K562 (cell line): ENCODE data around the gene DNAJC15. TPM values are rescaled to one million over a fixed set of nuclear protein-coding genes. Genes with fewer than 3 reads are reported as not detected.

Experiments
- ATAC-seq: fragments of 200-7000 bp; cut with Tn5 transposase; 3 replicates; pipeline ENCODE4 v1.9.1; 2020; ENCODE audit warnings: moderate library complexity
- BruUV-seq: library from RNA; stranded (reverse); fragments of 400-500 nt; replicated peaks from 2 replicates; lab custom pipeline; 2021; lab: Mats Ljungman, UMichigan
- CTCF ChIA-PET: fragments of 300-600 bp; formaldehyde crosslinking; extraction: SDS; loops from one replicate; lab custom pipeline; 2021; ENCODE audit warnings: low intra/inter-chr PET ratio; lab: Yijun Ruan, JAX
- POLR2A ChIA-PET: fragments of 300-600, 350-650 bp; sonication (Branson Sonifier 250); formaldehyde crosslinking; extraction: SDS; loops from one replicate; lab custom pipeline; 2021; ENCODE audit warnings: antibody characterized with exemption, inconsistent platforms; lab: Yijun Ruan, JAX
- DNase-seq, 4 experiments: peaks; one replicate each; pipeline versions ENCODE4 v3.0.0 to v3.0.0-alpha.2; 2011 to 2018; ENCODE audit warnings: low spot score in 3 of 4, mixed read lengths in 3 of 4; ENCODE audit errors: extremely low read depth in 1 of 4
- FAIRE-seq: peaks from 2 replicates; lab custom pipeline; 2011; peaks lifted over from hg19 to GRCh38; lab: Jason Lieb, UNC
- H2AFZ ChIP-seq: 2 replicates; pipeline ENCODE4 v1.6.0; 2011; ENCODE audit warnings: low read depth, low read length, control low read depth, inconsistent platforms
- H3K27ac ChIP-seq: fragments of 200-600 bp; 3 replicates; pipeline ENCODE4 v1.8.0; 2011; ENCODE audit warnings: low read depth, mild to moderate bottlenecking, control low read depth, inconsistent platforms, low read length, moderate library complexity, mixed read lengths; ENCODE audit errors: extremely low read depth
- H3K27me3 ChIP-seq, 2 experiments: fragments of 300-600 bp in 1 of 2; 2 replicates in 1 of 2; 3 replicates in 1 of 2; pipeline versions ENCODE4 v1.6.0 to v1.8.0; 2011; ENCODE audit warnings: inconsistent platforms in 2 of 2, low read length in 2 of 2, mild to moderate bottlenecking in 1 of 2, mixed read lengths in 1 of 2, moderate library complexity in 1 of 2; ENCODE audit not compliant: control insufficient read depth in 2 of 2, insufficient read depth in 2 of 2
- H3K36me3 ChIP-seq: fragments of 300-600 bp; 3 replicates; pipeline ENCODE4 v1.8.0; 2011; ENCODE audit warnings: mild to moderate bottlenecking, low read length, inconsistent platforms; ENCODE audit not compliant: control insufficient read depth, insufficient read depth
- H3K4me1 ChIP-seq, 2 experiments: fragments of 200-600 bp in 1 of 2; replicated peaks in 1 of 2; 2 replicates in 1 of 2; 3 replicates in 1 of 2; pipeline versions ENCODE4 v1.5.1 to v1.8.0; 2011; ENCODE audit warnings: inconsistent platforms in 2 of 2, low read length in 2 of 2, mild to moderate bottlenecking in 1 of 2, mixed read lengths in 1 of 2, moderate library complexity in 1 of 2; ENCODE audit not compliant: control insufficient read depth in 2 of 2, insufficient read depth in 2 of 2
- H3K4me2 ChIP-seq: 2 replicates; pipeline ENCODE4 v1.6.1; 2011; ENCODE audit warnings: low read length, control low read depth, inconsistent platforms, mixed read lengths; ENCODE audit not compliant: insufficient read depth
- H3K4me3 ChIP-seq: fragments of 200-600 bp; sonication (generic), shearing (Covaris generic); 2 replicates; pipeline ENCODE4 v1.5.1; 2016; ENCODE audit warnings: control low read depth, inconsistent platforms
- H3K79me2 ChIP-seq: fragments of 200-600 bp; 3 replicates; pipeline ENCODE4 v1.8.0; 2011; ENCODE audit warnings: low read length, inconsistent platforms; ENCODE audit not compliant: control insufficient read depth, insufficient read depth
- H3K9ac ChIP-seq, 2 experiments: 2 replicates each; pipeline versions ENCODE4 v1.6.0 to v1.6.1; 2011; ENCODE audit warnings: low read depth in 2 of 2, low read length in 2 of 2, control low read depth in 1 of 2, inconsistent platforms in 1 of 2, mild to moderate bottlenecking in 1 of 2, mixed read lengths in 1 of 2; ENCODE audit not compliant: insufficient read depth in 1 of 2
- H3K9me1 ChIP-seq: one replicate; pipeline ENCODE4 v1.6.0; 2011; ENCODE audit warnings: inconsistent platforms, mild to moderate bottlenecking, low read length, moderate library complexity; ENCODE audit not compliant: control insufficient read depth, insufficient read depth
- H3K9me3 ChIP-seq: replicated peaks from 2 replicates; pipeline ENCODE4 v1.5.1; 2011; ENCODE audit warnings: low read depth, low read length, inconsistent platforms; ENCODE audit not compliant: control insufficient read depth, insufficient read depth
- H4K20me1 ChIP-seq: replicated peaks from 2 replicates; pipeline ENCODE4 v1.6.1; 2011; ENCODE audit warnings: low read length, inconsistent platforms, mixed read lengths; ENCODE audit not compliant: control insufficient read depth, insufficient read depth
- ADNP ChIP-seq: fragments of 200-800 bp; sonication (Bioruptor generic); IDR thresholded peaks from 2 replicates; pipeline ENCODE4 v1.6.1; 2016; ENCODE audit warnings: missing genetic modification characterization, missing compliant biosample characterization
- CBX2 ChIP-seq: fragments of 200-600 bp; sonication (generic); IDR thresholded peaks from one replicate; pipeline ENCODE4 v1.6.1; 2012; ENCODE audit warnings: mild to moderate bottlenecking, low read length, inconsistent platforms; ENCODE audit not compliant: insufficient read depth, poor library complexity, severe bottlenecking
- NR2C2 ChIP-seq, 2 experiments: fragments of 200-800 bp in 1 of 2; sonication (Bioruptor generic) in 1 of 2; sonication (generic) in 1 of 2; formaldehyde crosslinking in 1 of 2; IDR thresholded peaks; 2 replicates each; pipeline versions ENCODE4 v1.6.1 to v1.8.0; 2016 to 2022; ENCODE audit warnings: mild to moderate bottlenecking in 1 of 2, missing compliant biosample characterization in 1 of 2, missing genetic modification characterization in 1 of 2, missing genetic modification reagents in 1 of 2
- WGBS: fragments of 100-300 bp; shearing (Covaris generic); methylation state at CpG from one replicate; pipeline ENCODE4 v1.1.6; 2016; ENCODE audit warnings: low coverage, mixed read lengths; ENCODE audit not compliant: insufficient coverage; ENCODE audit errors: missing lambda C conversion rate; 5-methylcytosine and 5-hydroxymethylcytosine counted together
- in situ Hi-C: fragments of 300-500 bp; cut with MboI; formaldehyde crosslinking; loops from 4 replicates; pipeline ENCODE4 v1.15.0; 2018; ENCODE audit warnings: inconsistent platforms, mixed read lengths
- intact Hi-C: fragments of 100-400 bp; cut with micrococcal nuclease; formaldehyde crosslinking; loops from 2 replicates; pipeline ENCODE4 v1.14.2; 2022
- polyA plus RNA-seq, 8 experiments: library from polyadenylated mRNA; depleted of rRNA in 4 of 8; stranded (reverse) in 5 of 8; unstranded in 3 of 8; fragments of >200 nt; fragmentation: Nextera tagmentation in 2 of 8; fragmentation: Illumina TruSeq in 1 of 8; extraction: Ambion mirVana in 2 of 8; extraction: Trizol in 1 of 8; gene quantifications; 2 replicates each; pipeline versions ENCODE4 v1.2.1 to v1.2.3, GENCODE V29; 2011 to 2014; ENCODE audit warnings: inconsistent platforms in 1 of 8, missing spikeins in 1 of 8
- total RNA-seq, 7 experiments: library from RNA; depleted of rRNA in 6 of 7; stranded (reverse); fragments of >200 nt in 6 of 7; fragmentation: Illumina TruSeq in 2 of 7; extraction: Trizol in 2 of 7; gene quantifications; 2 replicates each; pipeline versions ENCODE4 v1.2.1 to v1.2.3, GENCODE V29; 2011 to 2021; ENCODE audit warnings: low replicate concordance in 1 of 7
- TF ChIP-seq, protein P1 (sequence below): fragments of 200-800 bp; sonication (Bioruptor generic); IDR thresholded peaks from 2 replicates; pipeline ENCODE4 v1.6.1; 2016; ENCODE audit warnings: missing genetic modification characterization, missing compliant biosample characterization

Gene DNAJC15
- total and polyA plus RNA-seq, 9 of the 15 experiments (the other 6 are each of a cell fraction or from before 2014, with no cell fraction given) = 0.47 to 3.8 (median 1.0) TPM

DNA sequence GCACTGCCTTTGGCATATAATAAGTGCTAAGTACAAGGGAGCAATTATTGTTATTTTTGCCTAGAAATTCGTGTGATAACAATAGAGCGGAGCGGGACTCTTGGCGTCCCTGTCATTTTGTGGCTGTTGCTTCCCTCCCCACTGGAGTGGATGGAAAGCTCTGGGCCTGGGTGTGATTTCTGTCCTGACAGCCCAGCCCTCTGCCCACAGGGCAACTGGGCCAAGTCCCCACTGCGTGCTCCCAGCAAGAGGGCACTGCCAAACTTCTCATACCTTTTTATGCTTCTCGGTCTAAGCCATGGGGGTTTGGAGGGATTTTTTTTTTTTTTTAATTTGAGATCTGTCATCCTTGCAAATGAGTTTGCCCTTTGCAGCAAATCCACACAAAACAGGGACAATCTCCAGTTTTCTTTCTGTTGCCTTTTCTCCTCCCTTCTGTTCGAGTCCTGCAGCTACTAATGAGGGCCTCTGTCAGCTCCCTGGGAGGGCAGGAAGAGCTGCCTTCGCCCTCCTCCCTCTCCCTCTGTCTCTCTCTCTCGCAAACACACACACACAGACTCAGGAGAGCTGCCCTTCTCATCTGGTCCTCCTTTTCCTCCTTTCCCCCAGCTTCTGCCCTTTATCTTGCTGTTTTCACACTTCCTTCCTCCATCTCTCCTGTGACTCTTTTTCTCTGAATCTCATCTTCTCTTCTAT lies 103.9 kb downstream of the DNAJC15 start (continued):
- TF ChIP-seq, protein P1, sequence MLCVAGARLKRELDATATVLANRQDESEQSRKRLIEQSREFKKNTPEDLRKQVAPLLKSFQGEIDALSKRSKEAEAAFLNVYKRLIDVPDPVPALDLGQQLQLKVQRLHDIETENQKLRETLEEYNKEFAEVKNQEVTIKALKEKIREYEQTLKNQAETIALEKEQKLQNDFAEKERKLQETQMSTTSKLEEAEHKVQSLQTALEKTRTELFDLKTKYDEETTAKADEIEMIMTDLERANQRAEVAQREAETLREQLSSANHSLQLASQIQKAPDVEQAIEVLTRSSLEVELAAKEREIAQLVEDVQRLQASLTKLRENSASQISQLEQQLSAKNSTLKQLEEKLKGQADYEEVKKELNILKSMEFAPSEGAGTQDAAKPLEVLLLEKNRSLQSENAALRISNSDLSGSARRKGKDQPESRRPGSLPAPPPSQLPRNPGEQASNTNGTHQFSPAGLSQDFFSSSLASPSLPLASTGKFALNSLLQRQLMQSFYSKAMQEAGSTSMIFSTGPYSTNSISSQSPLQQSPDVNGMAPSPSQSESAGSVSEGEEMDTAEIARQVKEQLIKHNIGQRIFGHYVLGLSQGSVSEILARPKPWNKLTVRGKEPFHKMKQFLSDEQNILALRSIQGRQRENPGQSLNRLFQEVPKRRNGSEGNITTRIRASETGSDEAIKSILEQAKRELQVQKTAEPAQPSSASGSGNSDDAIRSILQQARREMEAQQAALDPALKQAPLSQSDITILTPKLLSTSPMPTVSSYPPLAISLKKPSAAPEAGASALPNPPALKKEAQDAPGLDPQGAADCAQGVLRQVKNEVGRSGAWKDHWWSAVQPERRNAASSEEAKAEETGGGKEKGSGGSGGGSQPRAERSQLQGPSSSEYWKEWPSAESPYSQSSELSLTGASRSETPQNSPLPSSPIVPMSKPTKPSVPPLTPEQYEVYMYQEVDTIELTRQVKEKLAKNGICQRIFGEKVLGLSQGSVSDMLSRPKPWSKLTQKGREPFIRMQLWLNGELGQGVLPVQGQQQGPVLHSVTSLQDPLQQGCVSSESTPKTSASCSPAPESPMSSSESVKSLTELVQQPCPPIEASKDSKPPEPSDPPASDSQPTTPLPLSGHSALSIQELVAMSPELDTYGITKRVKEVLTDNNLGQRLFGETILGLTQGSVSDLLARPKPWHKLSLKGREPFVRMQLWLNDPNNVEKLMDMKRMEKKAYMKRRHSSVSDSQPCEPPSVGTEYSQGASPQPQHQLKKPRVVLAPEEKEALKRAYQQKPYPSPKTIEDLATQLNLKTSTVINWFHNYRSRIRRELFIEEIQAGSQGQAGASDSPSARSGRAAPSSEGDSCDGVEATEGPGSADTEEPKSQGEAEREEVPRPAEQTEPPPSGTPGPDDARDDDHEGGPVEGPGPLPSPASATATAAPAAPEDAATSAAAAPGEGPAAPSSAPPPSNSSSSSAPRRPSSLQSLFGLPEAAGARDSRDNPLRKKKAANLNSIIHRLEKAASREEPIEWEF (CRISPR knock-in tag) = no peak
- no peak for TF ChIP-seq CBX2
- TF ChIP-seq ADNP = no peak

DNA sequence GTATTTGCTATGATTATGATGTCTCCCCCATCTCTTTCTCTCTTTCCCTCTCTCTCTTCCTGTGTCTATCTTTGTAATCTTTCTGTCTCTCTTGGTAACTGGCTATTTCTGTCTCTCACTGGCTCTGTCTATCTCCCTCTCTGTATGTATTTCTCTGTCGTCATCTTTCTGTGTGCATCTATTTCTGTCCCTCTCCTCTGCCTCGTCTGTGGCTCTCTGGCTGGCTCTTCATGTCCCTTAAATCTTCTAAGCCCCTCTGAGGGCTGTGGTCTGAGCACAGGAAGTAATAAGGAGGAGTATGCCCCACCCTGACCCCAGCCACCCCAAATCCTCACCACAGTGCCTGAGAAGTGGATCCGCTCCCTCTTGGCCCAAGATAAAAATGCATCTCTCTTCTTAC lies 104.4 kb downstream of the DNAJC15 start:
- no peaks in the 10 kb centered on the region for H3K79me2 ChIP-seq
- DNase-seq = no peak
- no peak for FAIRE-seq
- no peak overlapping the region for H3K4me2 ChIP-seq
- ATAC-seq = no peak
- TF ChIP-seq NR2C2 (CRISPR knock-in tag; IDR thresholded peaks at IDR 0.05) (no peak), NR2C2 (tag; IDR thresholded peaks at IDR 0.05) (no peak)
- TF ChIP-seq, all 486 proteins: peak for 0
- peaks cover 0 to 11% of the 10 kb centered on the region in 2 experiments; a peak in 2 of 5 replicates for H3K27me3 ChIP-seq
- H3K9ac ChIP-seq = no peak overlapping the region
- H3K36me3 ChIP-seq = no peaks in the 10 kb centered on the region
- CTCF ChIA-PET = no interaction called here
- in situ Hi-C loops = no loop called here
- WGBS = 0% methylated on average over 2 of the region's 3 CpGs
- POLR2A ChIA-PET = no interaction called here
- no peaks in the 10 kb centered on the region for H3K9me1 ChIP-seq
- H2AFZ ChIP-seq = no peak overlapping the region
- no peak overlapping the region for H3K27ac ChIP-seq
- H3K9me3 ChIP-seq = no peaks in the 10 kb centered on the region
- no peaks in the 10 kb centered on the region for H4K20me1 ChIP-seq
- no TSS peak for BruUV-seq
- H3K4me3 ChIP-seq = no peak overlapping the region
- H3K4me1 ChIP-seq = no peaks in the 10 kb centered on the region
- intact Hi-C loops = no loop called here
